Stimulated activated CD4-positive, alpha-beta T cell treated with anti-CD3 and anti-CD28 coated beads, Interleukin-4, amount 100 ng/mL, for 24 hours (primary cell): ENCODE measurements around the gene GRIA4.
"Not testable (repeated sequence)": the region's sequence is repeated elsewhere in the genome, so short reads cannot be mapped to it uniquely, and the experiment has no call there.

ENCODE experiments used
- DNase-seq: peaks from one replicate; pipeline ENCODE4 v3.0.0-alpha.2; 2020

GRIA4 gene

DNA sequence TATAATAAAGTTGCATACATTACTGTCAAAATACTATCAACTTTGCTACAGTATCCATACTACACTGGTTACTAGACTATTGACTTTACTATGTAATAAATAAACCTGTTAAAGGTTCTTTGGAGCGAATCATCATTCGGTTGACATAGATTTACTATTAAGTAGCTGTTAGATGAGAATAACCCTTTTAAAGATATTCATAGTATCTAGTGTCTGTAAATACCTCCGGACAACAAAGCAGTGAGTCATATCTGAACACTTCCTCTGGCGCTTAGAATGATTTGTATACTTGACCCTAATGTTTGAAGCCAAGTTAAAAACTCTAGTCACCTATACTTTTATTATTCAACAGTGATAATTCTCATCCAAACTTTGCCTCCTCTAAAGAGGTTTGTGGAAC is 327.5 kb downstream of the GRIA4 start:
- no peak for DNase-seq

DNA sequence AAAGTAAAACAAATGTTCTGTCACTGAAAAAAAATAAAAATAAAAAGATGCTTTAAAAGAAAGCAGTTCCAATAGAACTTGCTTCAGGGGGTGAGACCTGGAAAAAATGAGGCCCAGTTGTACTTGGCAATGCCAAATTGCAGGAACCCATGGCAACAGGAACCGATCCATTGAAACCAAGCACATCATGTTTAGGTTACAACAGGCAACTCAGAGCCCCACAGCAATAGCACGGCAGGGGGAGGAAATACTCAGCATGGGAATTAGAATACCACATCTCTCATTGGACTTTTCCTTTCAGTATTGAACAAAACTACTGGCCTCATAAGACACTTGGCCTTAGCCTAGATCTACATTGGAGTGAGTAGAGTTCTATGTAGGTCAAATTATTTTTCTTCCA is 327.9 kb downstream of the GRIA4 start:
- DNase-seq = no peak

DNA sequence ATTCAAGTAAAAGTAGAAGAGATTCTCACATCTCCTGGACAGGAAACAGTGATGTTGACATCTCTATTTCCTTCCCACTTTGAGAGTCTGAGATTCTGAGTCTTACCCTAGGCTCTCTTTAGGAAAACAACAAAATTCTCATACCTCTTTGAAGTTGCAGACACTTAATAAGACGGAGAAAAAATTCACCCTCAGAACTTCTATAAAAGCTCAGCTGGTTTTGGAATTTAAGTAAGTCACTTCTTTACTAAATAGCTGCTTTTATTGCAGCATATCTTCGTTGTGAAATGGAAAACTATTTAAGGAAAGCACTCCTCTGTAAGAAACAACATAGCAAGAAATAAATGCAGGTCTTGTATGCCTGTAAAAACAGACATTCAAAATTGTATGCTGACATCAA is 333.0 kb downstream of the GRIA4 start:
- DNase-seq = no peak

DNA sequence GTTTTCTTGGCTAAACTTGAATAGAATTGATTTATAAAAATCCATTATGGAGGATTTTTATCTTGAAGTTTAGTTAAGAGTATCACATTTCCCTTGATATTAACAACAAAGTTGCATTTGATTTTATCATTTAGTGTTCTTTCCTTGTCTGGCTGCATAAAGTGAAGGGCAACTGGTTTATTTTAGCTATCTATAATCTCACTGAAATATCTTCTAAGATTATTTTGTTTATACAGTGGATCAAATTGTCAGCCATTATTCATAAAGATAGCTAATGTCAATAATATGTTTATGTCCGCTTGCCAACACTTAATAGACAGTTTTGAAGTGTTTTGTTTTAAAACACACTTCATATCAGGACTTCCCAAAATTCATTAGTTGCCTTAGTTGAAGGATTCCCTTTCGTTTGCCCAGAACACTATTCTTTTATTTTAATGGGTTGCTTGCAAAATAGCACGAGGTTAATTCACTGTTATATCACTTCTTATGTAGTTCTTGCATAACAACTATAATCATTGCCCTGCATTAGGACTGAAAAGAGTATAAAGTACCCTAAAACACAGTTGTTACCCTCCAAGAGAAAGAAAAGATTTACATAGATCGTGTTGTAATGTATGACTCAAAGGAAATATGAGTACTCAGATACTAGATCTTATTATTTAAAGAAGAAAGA is 339.2 kb downstream of the GRIA4 start:
- DNase-seq = no peak

DNA sequence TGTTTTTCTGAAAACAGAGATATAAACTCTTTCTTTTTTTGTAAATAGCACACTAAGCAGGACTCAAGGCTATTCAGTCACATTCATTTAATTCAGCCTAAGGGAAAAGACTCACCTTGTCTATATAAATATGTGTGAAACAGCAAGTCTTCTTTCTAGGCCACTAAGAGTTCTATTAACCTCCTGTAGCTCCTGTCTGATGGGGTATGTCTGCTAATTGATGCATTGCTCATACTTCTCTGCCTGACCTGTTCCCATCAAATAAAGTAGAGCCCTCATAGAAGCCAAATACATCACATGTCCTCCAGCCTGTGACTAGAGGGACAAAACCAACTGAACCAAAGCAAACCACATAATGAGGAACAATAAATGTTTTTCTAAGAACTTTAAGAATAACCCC is 344.0 kb downstream of the GRIA4 start:
- no peak for DNase-seq

DNA sequence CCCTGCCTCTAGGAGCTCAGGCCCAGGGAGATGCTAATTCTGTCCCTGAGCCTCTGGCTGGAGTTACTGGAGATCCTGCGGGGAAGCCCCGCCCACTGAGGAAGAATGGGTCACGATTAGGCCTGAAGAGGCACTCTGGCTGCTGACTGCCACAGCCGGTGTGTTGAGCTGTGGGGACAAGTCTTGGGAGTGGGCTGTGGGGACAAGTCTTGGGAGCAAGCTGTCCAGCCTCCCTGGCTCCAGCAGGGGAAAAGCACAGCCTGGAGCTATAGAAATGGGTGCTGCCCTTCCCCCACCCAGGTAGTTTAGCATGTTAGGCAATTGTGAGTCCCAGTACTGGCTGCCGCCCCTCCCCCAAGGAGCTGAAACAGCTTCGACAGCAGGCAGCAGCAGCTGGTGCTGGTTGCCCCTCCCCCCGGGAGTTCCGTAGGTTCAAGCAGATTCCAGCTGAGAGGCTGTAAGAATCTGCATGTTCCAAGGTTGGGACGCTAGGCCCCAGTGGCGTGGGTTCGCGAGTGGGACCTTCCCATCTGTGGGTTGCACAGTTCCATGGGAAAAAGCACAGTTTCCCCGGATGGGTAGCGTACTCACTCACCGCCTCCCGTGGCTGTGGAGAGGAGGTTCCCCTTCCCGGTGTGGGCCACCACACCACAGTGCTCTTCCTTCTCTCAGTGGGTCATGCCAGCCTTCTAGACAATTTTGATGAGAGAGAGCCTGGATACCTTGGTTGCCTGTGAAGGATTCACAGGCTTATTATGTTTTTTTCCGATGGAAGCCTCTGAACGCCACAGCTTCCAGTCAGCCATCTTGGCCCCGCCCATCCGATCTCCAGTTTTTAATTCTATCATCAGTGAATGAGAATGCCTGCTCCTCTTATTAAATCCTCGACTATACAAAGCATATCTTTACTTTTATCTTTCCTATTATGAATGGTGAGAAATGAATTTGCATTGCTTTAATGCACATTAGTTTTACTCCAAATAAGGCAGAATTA is 350.7 kb downstream of the GRIA4 start:
- DNase-seq = no peak

DNA sequence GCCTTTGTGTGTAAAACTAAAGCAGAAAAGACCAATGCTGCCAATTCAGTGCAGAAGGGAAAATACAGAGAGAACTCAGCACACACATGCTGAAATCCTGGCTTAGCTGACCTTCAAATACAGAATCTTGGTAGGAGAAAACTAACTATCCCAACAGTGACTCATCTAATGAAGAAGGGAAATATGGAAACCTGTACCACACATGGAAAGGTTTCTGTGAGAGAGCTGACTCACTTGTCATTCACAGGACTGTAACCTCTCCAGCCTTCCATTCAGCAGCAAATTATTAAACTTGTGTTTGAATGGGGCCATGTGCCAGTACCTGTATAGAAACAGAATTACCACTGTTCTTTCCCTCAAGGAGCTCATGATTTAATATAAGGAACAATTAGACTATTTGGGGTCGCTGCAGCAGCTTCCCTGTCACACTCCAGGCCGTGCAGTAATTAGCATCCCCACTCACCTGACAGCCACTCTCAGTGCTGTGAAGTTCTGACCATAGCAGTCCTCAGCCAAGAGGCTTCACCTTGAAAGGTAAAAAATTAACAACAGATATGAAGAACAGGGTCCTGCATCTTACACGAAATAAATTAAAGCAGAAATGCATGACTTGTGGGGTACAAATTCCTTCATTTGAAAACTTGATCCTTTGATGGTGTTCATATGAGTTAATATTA is 358.3 kb downstream of the GRIA4 start:
- no peak for DNase-seq

DNA sequence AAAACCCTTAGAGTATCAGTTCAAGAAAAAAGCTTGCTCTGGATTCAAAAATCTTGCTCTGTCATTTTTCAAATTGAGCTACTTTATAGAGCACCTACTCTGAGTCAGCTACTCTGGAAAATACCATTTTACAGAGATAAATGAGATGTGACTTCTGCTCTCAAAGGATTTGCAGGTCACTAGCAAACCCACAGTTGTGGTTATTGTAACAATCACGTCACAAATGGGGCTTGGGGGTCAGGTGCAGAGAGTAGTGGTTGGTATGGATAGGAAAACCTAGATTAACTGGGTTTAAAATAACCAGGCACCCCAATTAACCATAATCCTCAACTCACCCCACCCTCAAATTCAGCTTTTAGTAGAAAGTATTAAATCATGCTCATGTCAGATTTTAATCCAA is 359.9 kb downstream of the GRIA4 start:
- no peak for DNase-seq

DNA sequence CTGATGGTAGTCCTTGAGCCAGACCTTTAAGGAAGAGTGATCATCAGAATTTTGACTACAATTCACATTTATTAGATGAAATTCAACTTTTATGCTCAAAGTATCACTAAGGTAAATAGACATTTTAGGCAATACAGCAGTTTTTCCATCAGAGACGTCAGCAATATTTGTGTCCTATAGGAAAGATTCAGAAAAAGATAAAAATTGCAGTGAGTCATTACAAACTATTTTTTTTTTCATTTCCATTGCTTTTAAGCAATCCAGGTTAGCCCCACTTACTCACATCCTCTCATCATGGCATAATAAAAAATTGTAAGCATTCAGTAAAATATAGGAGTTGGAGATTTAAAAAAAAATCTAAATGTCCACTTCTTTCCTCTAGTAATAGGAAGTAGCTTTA is 365.3 kb downstream of the GRIA4 start:
- DNase-seq = no peak

DNA sequence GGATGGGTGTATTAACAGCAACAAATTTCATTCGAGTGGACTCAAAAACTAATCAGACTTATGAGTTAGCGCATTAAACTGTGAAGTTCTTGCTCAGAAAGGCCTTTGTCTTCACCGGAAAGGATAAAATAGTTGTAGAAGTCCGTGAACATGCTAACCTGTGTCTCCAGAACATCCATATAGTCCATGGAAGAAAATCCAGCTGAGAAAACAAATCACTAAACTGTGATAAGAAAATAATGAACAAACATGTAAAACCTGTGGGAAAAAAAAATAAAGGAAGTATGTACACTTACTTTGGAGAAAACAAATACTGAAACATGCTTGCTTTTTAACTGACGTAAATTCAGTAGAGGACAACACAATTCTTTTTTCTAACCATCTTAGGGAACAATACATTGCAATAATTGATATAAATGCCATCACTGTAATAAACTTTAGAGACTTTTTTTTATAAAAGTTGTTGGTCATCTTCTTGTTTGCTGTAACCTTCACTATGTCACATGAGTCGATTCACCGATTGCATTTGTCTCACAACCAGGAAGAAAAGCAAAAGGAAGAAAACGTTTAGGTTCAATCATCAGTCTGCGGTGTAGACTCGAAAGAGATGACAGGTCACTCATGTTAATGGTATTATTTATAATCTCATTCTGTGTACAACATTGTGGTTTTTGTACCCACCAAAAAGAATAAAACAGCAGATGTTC is 370.3 kb downstream of the GRIA4 start:
- DNase-seq = no peak

DNA sequence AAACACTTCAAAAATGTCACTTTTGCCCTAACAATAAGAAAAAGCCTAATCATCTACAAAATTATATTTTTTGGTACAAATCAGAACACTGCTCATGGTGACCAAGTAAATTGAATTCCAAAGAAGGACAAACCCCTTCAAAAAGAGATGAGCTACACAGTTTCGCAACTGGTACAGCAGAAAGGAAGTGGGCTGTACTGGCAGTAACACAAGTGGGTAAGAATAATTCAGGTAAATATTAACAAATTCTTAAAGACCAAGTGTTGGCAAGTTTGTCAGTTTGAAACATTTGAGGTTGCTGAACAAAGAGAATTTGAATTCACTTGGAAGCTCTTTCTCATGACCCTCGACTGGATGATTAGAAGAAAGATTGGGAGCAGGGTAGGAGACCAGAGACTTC is 376.7 kb downstream of the GRIA4 start:
- DNase-seq = no peak

DNA sequence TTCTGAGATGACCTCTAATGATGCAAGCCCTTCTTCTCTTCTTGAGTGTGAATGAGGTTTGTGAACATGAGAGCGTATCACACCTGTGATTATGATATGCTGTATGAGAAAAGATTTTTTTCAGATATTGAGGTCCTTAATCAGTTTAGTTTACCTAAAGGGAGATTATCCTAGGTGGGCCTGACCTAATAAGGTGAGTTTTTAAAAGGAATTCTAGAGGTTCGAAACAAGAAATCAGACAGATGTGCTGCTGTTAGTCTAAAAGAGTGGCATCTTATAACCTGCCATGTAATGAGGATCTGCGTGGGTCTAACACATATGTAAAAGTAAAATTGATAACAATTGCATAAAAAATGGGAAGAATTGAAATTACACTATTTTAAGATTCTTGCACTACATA is 378.3 kb downstream of the GRIA4 start:
- no peak for DNase-seq

DNA sequence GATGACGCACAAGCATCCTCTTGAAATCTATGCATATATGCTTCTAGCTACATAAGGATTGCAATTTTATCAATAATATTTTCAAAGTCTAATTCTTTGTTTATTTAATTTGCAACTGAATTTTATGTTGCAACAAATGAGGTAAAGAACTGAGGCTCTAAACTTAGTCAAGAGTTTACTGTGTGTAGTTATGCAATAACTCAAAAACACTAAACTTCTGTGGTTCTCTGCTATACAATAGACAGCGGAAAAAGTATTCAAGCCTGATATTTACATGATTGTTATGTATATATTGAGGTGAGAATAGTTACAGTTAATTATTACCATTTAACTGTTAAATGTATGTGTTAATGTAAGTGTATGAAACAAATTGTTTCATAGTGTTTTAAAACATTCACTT is 379.3 kb downstream of the GRIA4 start:
- DNase-seq = no peak

DNA sequence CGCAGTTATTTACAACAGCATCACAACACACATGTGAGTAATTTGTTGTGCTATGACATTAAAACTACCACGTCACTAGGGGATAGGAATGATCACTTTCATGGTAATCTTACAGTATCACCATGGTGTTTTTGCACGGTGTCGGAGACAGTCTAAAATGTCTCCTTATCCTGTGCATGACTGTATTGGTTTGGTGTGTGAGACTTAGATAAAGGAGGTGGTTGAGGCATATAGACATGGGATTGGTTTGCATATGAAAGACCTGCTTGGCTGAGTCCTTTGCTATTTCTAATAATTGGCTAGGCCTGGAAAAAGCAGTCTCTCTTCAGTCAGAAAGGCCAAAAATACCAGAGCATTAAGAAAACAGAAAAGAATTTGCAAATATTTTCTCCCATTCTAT is 382.0 kb downstream of the GRIA4 start:
- no peak for DNase-seq

DNA sequence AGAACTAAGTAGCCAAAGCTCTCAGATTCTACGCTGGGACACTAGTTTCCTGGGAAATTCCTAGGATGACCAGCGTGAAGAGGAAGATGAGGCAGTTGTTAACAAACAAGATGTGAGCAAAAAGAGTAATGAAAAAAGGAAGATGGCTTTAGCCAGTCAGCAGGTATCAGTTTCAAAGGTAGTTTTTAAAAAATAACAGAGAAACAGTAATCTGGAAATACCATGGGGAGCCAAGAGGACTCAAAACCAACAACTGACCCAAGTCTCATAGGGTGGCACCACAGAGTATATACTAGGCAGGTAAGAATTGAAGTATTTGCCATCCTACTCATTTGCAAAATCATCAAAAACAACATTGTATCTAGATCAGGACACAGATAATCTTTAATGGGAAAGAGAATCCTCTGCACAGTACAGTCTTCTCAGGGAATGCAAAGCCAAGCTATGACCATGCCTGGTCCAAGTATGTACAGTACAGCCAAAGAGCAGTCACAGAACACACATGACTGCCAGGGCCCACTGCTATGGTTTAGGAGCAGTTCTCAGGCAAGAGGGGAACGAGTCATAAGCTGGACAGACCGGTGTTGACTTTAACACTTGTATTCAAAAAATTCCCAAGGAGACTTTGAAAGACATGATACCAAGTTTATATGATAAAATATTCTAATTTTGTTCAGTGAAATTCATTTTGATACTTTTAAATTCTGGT is 391.6 kb downstream of the GRIA4 start:
- no peak for DNase-seq

DNA sequence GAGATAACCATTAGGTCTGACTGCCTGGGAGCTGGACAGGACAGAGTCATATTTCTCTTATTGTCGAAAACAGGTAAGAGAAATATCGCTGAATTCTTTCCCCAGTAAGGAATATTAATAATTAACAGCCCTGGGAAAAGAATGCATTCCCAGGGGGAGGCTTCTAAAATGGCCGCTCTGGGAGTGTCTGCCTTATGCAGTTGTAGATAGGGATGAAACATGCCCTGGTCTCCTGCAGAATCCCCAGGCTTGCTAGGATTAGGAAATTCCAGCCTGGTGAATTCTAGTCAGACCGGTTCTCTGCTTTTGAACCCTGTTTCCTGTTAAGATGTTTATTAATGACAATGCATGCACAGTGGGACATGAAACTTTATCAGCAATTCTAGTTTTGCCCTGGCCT is 393.2 kb downstream of the GRIA4 start:
- not testable (repeated sequence) for DNase-seq

DNA sequence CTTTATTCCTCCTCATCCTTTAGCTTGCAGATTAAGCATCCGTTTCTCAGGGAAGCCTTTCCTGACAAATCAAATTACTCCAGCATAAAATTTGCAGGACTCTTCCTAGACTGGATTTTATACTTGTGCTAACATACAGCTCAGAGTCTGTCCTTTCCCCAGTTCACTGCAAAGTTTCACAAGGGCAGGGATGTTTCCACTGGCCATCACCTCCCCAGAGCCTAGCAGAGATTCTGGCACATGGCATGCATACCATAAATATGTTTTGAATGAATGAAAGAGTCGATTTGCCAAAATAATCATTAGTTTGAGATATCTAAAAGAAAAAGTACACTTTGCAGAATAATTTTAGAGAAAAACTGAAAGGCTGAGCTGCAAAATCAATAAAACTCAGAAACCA is 401.6 kb downstream of the GRIA4 start:
- DNase-seq = no peak

DNA sequence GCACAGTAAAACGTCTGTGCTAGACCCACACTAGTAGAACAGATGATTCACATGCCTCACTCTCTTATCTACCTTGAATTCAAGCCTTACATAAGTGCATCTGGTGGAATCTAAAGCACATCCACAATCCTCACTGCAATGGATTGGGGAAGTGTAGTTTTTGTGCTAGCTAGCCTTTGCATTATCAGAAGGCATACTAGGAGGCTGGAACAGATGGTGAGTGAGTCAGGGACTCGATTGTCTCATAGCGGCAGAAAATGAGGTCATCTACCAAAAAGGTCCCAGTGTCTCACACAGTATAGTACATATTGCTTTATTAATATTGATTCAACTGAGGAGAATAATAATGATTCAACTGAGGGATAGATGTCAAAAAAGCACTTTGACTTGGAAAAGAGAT is 402.9 kb downstream of the GRIA4 start:
- no peak for DNase-seq

DNA sequence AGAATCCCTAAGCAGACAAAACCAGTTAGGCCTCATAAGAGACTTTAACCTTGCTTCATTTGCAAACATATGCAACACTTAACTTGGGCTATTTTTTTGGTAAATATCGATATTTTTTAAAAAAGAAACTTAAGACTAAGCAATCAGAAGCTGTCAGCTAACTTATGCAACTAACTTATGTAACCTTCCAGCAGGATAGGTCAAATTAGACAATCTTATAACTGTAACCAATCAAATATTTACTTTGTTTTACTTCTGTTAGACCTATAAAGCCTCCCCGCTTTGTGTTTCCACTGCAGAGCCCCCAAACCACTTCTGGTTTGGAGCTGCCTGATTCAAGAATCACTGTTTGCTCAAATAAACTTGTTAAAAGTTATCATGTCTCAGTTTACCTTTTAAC is 404.2 kb downstream of the GRIA4 start:
- no peak for DNase-seq

DNA sequence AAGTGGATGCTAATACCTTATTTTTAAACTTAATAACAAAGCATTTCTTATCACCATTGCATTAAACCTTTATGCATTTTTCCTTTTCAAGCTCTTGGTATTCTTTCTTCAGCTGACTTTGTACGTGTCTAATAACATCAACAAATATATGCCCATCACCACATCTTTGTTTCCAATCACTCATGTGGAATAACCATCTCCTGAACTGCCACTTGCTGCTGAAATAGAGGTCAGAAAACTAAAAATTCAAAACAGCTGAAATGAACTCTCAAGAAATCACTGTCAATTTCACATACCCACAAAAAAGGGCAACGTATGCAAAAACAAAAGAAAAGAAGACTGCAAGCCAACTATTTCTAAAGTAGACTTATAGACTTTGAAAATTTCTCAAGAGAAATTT is 404.7 kb downstream of the GRIA4 start:
- DNase-seq = no peak

DNA sequence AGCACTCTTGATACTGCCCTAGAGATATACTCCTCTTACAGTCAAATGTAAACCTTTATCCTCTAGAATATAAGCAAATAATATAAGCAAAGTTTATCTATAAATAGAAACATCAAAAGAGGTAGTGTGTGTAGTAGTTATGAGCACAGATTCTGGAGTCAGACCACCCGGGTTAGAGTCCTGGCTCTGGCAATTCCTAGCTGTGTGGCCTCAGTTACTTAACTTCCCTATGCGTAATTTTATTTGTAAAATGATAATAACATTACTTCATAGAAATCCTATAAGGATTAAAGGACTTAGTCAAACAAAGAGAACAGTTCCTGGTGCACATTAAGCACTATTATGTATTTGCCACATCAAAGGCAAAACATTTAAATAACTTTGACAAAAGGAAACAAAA is 405.2 kb downstream of the GRIA4 start:
- no peak for DNase-seq

DNA sequence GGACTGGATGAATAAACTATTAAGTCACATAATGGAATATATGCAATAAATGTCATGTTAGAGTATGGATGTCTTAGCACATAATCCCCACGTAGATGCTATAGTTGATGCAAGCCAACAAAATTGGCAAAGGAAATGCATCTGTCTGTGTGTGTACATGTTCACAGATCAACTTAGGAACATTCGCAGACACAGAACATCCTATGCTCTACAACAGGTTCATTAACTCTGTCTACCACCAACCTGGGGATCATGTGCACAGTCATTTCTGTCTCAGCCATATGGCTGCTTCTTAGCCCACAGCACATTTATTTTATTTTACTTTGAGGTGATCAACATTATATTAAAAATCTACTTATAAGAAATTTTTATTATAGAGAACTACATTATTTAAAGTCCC is 407.2 kb downstream of the GRIA4 start:
- DNase-seq = no peak
